ENCODE measurements around the gene BTG2. TPM values are rescaled to one million over a fixed set of nuclear protein-coding genes. Genes with fewer than 3 reads are reported as not detected.
"Not testable (repeated sequence)": the region's sequence is repeated elsewhere in the genome, so short reads cannot be mapped to it uniquely, and the experiment has no call there.

The BTG2 gene
- total RNA-seq, 2 donors from 2014 or later = 119 to 164 TPM

DNA sequence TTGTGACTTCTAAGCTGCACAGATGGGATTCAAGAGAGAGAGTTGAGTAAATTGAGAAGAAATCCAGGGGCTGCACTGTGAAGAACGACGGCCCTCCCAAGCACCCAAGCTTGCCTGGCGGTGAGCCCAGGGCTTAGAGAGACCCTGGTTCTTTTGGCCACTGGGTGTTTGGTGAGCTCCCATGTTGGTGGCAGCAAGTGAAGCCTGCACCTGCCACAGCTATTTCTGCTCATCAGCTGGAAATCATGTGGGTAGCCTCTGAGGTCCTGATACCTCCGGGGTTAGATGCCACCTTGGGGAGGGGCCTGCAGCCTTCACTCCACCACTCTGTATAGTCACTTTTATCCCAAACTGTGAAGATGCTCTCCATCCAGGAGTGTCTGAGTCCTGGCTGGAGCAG is 6.2 kb upstream of the BTG2 start:
- no peak overlapping the region for H3K27ac ChIP-seq
- H3K4me3 ChIP-seq = no peak overlapping the region
- ATAC-seq (ENCODE audit: insufficient number of reproducible peaks, low FRiP score, low read depth) (no peak), DNase-seq (ENCODE audit: low spot score) (no peak)
- no peaks in the 10 kb centered on the region for H3K27me3 ChIP-seq (replicated peaks; ENCODE audit: insufficient read depth)
- H3K36me3 ChIP-seq = no peaks in the 10 kb centered on the region
- no peaks in the 10 kb centered on the region for H3K4me1 ChIP-seq (ENCODE audit: control insufficient read depth in 1 of 2, low read depth in 2 of 2)
- TF ChIP-seq, protein P1, sequence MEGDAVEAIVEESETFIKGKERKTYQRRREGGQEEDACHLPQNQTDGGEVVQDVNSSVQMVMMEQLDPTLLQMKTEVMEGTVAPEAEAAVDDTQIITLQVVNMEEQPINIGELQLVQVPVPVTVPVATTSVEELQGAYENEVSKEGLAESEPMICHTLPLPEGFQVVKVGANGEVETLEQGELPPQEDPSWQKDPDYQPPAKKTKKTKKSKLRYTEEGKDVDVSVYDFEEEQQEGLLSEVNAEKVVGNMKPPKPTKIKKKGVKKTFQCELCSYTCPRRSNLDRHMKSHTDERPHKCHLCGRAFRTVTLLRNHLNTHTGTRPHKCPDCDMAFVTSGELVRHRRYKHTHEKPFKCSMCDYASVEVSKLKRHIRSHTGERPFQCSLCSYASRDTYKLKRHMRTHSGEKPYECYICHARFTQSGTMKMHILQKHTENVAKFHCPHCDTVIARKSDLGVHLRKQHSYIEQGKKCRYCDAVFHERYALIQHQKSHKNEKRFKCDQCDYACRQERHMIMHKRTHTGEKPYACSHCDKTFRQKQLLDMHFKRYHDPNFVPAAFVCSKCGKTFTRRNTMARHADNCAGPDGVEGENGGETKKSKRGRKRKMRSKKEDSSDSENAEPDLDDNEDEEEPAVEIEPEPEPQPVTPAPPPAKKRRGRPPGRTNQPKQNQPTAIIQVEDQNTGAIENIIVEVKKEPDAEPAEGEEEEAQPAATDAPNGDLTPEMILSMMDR (IDR thresholded peaks at IDR 0.05) = no peak
- no peaks in the 10 kb centered on the region for H3K9me3 ChIP-seq

- DNase-seq (ENCODE audit: low spot score); ATAC-seq (ENCODE audit: insufficient number of reproducible peaks, low FRiP score, low read depth); H3K36me3 ChIP-seq; H3K4me3 ChIP-seq; H3K27me3 ChIP-seq (replicated peaks; ENCODE audit: insufficient read depth); H3K27ac ChIP-seq; H3K4me1 ChIP-seq (ENCODE audit: control insufficient read depth in 1 of 2, low read depth in 2 of 2); H3K9me3 ChIP-seq: not testable (repeated sequence)
Observed at GRCh38 chr1:203299719-203300429, 5.4 kb upstream of the BTG2 start.

- no peak overlapping the region for H3K4me3 ChIP-seq
Observed at GRCh38 chr1:203300441-203301330, 4.6 kb upstream of the BTG2 start.

DNA sequence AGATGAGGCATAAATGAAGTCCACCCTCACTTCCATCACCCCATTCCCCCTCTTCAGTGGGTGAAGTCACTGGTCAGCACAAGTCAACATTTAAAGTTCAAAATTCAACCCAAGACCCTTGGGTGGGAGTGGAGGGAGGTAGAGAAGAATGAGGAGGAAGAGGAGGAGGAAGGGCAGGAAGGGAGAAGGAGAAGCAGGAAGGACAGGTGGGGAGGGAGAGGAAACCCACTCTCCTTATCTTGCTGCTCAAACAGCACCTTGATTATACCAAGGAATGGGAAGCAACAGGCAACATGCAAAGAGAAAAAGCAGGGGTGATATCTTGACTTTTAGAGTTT is 4.0 kb upstream of the BTG2 start:
- TF ChIP-seq, protein P1 (IDR thresholded peaks at IDR 0.05) = no peak
- ATAC-seq (ENCODE audit: insufficient number of reproducible peaks, low FRiP score, low read depth) (no peak), DNase-seq (ENCODE audit: low spot score) (no peak)
- no peaks in the 10 kb centered on the region for H3K27me3 ChIP-seq (replicated peaks; ENCODE audit: insufficient read depth)
- H3K4me3 ChIP-seq = no peak overlapping the region
- H3K36me3 ChIP-seq = no peaks in the 10 kb centered on the region
- no peak overlapping the region for H3K27ac ChIP-seq
- H3K4me1 ChIP-seq (ENCODE audit: control insufficient read depth in 1 of 2, low read depth in 2 of 2) = peaks cover 0 to 8% of the 10 kb centered on the region in 2 donors
- H3K9me3 ChIP-seq = no peaks in the 10 kb centered on the region

More at GRCh38 chr1:203300441-203301330, 4.6 kb upstream of the BTG2 start:
- Histone ChIP-seq H3K27me3 (replicated peaks; ENCODE audit: insufficient read depth) (no peaks in the 10 kb centered on the region), H3K27ac (no peak overlapping the region), H3K4me1 (ENCODE audit: control insufficient read depth in 1 of 2, low read depth in 2 of 2) (peaks cover 0 to 8% of the 10 kb centered on the region in 2 donors), H3K36me3 (no peaks in the 10 kb centered on the region), H3K9me3 (no peaks in the 10 kb centered on the region)
- no peak for ATAC-seq (ENCODE audit: insufficient number of reproducible peaks, low FRiP score, low read depth)
- no peak for DNase-seq (ENCODE audit: low spot score)
- TF ChIP-seq, protein P1 (IDR thresholded peaks at IDR 0.05) = no peak

DNA sequence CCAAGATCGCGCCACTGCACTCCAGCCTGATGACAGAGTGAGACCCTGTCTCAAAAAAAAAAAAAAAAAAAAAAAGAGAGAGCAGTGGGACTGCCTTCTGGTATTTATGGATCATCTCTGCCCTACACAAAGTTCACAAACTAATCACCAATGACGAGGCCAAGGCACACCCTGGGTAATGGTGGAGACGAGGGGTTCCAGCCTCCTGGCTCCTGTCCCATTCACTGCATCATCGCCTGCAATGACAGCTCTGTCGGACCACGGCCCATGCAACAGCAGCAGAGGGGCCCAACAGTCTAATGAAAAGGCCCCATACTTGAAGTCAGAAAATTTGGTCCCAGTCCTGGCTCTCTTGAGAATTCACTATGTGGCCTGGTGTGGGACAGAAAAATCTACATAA is 2.9 kb upstream of the BTG2 start:
- ATAC-seq (ENCODE audit: insufficient number of reproducible peaks, low FRiP score, low read depth) (no peak), DNase-seq (ENCODE audit: low spot score) (no peak)
- TF ChIP-seq, protein P1 (IDR thresholded peaks at IDR 0.05) = no peak
- Histone ChIP-seq H3K27ac (no peak overlapping the region), H3K27me3 (replicated peaks; ENCODE audit: insufficient read depth) (no peaks in the 10 kb centered on the region), H3K4me1 (ENCODE audit: control insufficient read depth in 1 of 2, low read depth in 2 of 2) (peaks cover 1 to 13% of the 10 kb centered on the region in 2 donors), H3K36me3 (peaks cover 3% of the 10 kb centered on the region), H3K4me3 (no peak overlapping the region), H3K9me3 (no peaks in the 10 kb centered on the region)
